ENCODE measurements around the gene TUBB.
"Not testable (repeated sequence)": the region's sequence is repeated elsewhere in the genome, so short reads cannot be mapped to it uniquely, and the experiment has no call there.

The TUBB gene

GRCh38 chr6:30717129-30717844, 2.9 kb upstream of the TUBB start, which contains the start of gene MDC1:
MDC1 (minus strand) TSS chr6:30717281; CDS start chr6:30715175, 2,106 bp downstream.
- DNase-seq (ENCODE audit: extremely low read depth in 1 of 2, low read depth in 1 of 2) = peak; percentile 99 to 100

GRCh38 chr6:30717845-30718720, 2.1 kb upstream of the TUBB start:
- DNase-seq (ENCODE audit: extremely low read depth in 1 of 2, low read depth in 1 of 2) = not testable (repeated sequence)

- no peak for DNase-seq (ENCODE audit: extremely low read depth in 1 of 2, low read depth in 1 of 2)
These were observed 796 bp upstream of the TUBB start for GRCh38 chr6:30719356-30719755.

- DNase-seq (ENCODE audit: extremely low read depth in 1 of 2, low read depth in 1 of 2) = no peak
These were observed 616 bp downstream of the TUBB start for GRCh38 chr6:30720738-30721197.

GRCh38 chr6:30721198-30722024, 1.3 kb downstream of the TUBB start:
- DNase-seq (ENCODE audit: extremely low read depth in 1 of 2, low read depth in 1 of 2) = peak; percentile 86 to 89

GRCh38 chr6:30722025-30722279, 1.8 kb downstream of the TUBB start:
- not testable (repeated sequence) for DNase-seq (ENCODE audit: extremely low read depth in 1 of 2, low read depth in 1 of 2)

GRCh38 chr6:30722280-30723112, 2.3 kb downstream of the TUBB start:
- DNase-seq (ENCODE audit: extremely low read depth in 1 of 2, low read depth in 1 of 2) = no peak

GRCh38 chr6:30723159-30723842, 3.1 kb downstream of the TUBB start:
- not testable (repeated sequence) for DNase-seq (ENCODE audit: extremely low read depth in 1 of 2, low read depth in 1 of 2)

GRCh38 chr6:30723843-30724741, 3.9 kb downstream of the TUBB start:
- not testable (repeated sequence) for DNase-seq (ENCODE audit: extremely low read depth in 1 of 2, low read depth in 1 of 2)

- no peak for DNase-seq (ENCODE audit: extremely low read depth in 1 of 2, low read depth in 1 of 2)
These were observed 4.9 kb downstream of the TUBB start for GRCh38 chr6:30724906-30725667.

GRCh38 chr6:30725713-30726505, 5.8 kb downstream of the TUBB start:
- no peak for DNase-seq (ENCODE audit: extremely low read depth in 1 of 2, low read depth in 1 of 2)

- no peak for DNase-seq (ENCODE audit: extremely low read depth in 1 of 2, low read depth in 1 of 2)
These were observed 6.6 kb downstream of the TUBB start for GRCh38 chr6:30726506-30727413.

- no peak for DNase-seq (ENCODE audit: extremely low read depth in 1 of 2, low read depth in 1 of 2)
These were observed 7.9 kb downstream of the TUBB start for GRCh38 chr6:30727920-30728553.

GRCh38 chr6:30730601-30731435, 10.7 kb downstream of the TUBB start:
- peak; percentile 69 to 78 for DNase-seq (ENCODE audit: extremely low read depth in 1 of 2, low read depth in 1 of 2)
